Naive thymus-derived CD8-positive, alpha-beta T cell (primary cell): ENCODE measurements around the gene MAML2. TPM values are rescaled to one million over a fixed set of nuclear protein-coding genes. Genes with fewer than 3 reads are reported as not detected.
A peak's percentile ranks its signal among the peaks of the same experiment; 100 is the strongest.

Experiments
- ATAC-seq, 2 donors: fragments of 150-1000 bp; cut with Tn5 transposase in 1 of 2; sonication (Bioruptor Pico), chemical (Tn5 transposase) in 1 of 2; 1 replicate in 1 of 2; 2 replicates in 1 of 2; pipeline ENCODE4 v1.10.0; 2021; ENCODE audit warnings: mild to moderate bottlenecking in 2 of 2, moderate library complexity in 2 of 2
- POLR2A ChIA-PET: fragments of 350-600 bp; sonication (Branson Sonifier 250); formaldehyde crosslinking; loops from one replicate; lab custom pipeline; 2021; ENCODE audit warnings: antibody characterized with exemption; lab: Charles Lee
- DNase-seq, 10 donors: peaks; one replicate each; pipeline versions ENCODE4 v3.0.0 to v3.0.0-alpha.2; 2020 to 2022
- H3K27ac Mint-ChIP-seq, 10 donors: one replicate each; pipeline ENCODE4 v1.8.0; 2020 to 2022; ENCODE audit warnings: mild to moderate bottlenecking in 10 of 10, mixed read lengths in 10 of 10, moderate library complexity in 4 of 10, inconsistent platforms in 1 of 10
- H3K27me3 Mint-ChIP-seq, 5 donors: one replicate each; pipeline ENCODE4 v1.8.0; 2021 to 2022; ENCODE audit warnings: mixed read lengths in 5 of 5
- H3K36me3 Mint-ChIP-seq, 3 donors: one replicate each; pipeline ENCODE4 v1.8.0; 2020 to 2022; ENCODE audit warnings: mixed read lengths in 3 of 3, mild to moderate bottlenecking in 2 of 3, inconsistent platforms in 1 of 3
- H3K4me1 Mint-ChIP-seq, 4 donors: one replicate each; pipeline ENCODE4 v1.8.0; 2021 to 2022; ENCODE audit warnings: mixed read lengths in 4 of 4
- H3K4me3 Mint-ChIP-seq, 10 donors: one replicate each; pipeline ENCODE4 v1.8.0; 2020 to 2022; ENCODE audit warnings: mild to moderate bottlenecking in 10 of 10, mixed read lengths in 10 of 10, moderate library complexity in 6 of 10, inconsistent platforms in 1 of 10
- H3K9me3 Mint-ChIP-seq, 9 donors: one replicate each; pipeline ENCODE4 v1.8.0; 2020 to 2022; ENCODE audit warnings: mixed read lengths in 9 of 9, mild to moderate bottlenecking in 3 of 9, inconsistent platforms in 1 of 9, moderate library complexity in 1 of 9
- polyA plus RNA-seq, 3 donors: library from polyadenylated mRNA; unstranded; fragments of 300-500 nt; fragmentation: Illumina TruSeq; gene quantifications; one replicate each; pipeline ENCODE4 v1.2.3, GENCODE V29; 2021
- total RNA-seq, 8 experiments: library from RNA in 2 of 8; stranded (reverse) in 2 of 8; gene quantifications; one replicate each; pipeline ENCODE4 v1.2.3 and lab custom pipeline; 2021 to 2026

The MAML2 gene
- total and polyA plus RNA-seq, 5 experiments from 2014 or later = 6.6 to 68.5 (median 33.0) TPM

GRCh38 chr11:96337541-96338431, 5.2 kb downstream of the MAML2 start:
- DNase-seq = peak in 8 of 10 donors; percentile 17 to 50 (median 32)
- H3K27me3 Mint-ChIP-seq = no peaks in the 10 kb centered on the region
- H3K27ac Mint-ChIP-seq = peak overlapping the region in 9 of 10 donors; percentile 11 to 99 (median 96)
- H3K4me1 Mint-ChIP-seq = peaks cover 53 to 93% (median 77%) of the 10 kb centered on the region in 4 donors
- peak overlapping the region; percentile 91 to 99 (median 96) for H3K4me3 Mint-ChIP-seq
- peak; percentile 25 to 35 for ATAC-seq
- H3K36me3 Mint-ChIP-seq = peaks cover 10 to 50% (median 16%) of the 10 kb centered on the region in 3 donors
- POLR2A ChIA-PET = interaction anchor here (0.6 to 5.4 kb wide), 8 partner anchors 15 to 325 kb away, joined by 3 to 28 read pairs (median 4); no protein-coding TSS in a partner anchor
- H3K9me3 Mint-ChIP-seq = no peaks in the 10 kb centered on the region

- POLR2A ChIA-PET = interaction anchor here (0.9 to 1.1 kb wide), 3 partner anchors 75 to 177 kb away, joined by 3 to 4 read pairs (median 3); no protein-coding TSS in a partner anchor
- no peak for DNase-seq
- H3K9me3 Mint-ChIP-seq = no peaks in the 10 kb centered on the region
- peak overlapping the region in 6 of 10 donors; percentile 2 to 72 (median 48) for H3K27ac Mint-ChIP-seq
- no peak for ATAC-seq
- H3K36me3 Mint-ChIP-seq = peaks cover 4 to 63% (median 15%) of the 10 kb centered on the region in 3 donors
- no peaks in the 10 kb centered on the region for H3K27me3 Mint-ChIP-seq
- H3K4me3 Mint-ChIP-seq = peak overlapping the region; percentile 3 to 91 (median 58)
- peaks cover 59 to 98% (median 92%) of the 10 kb centered on the region in 4 donors for H3K4me1 Mint-ChIP-seq
Observed at GRCh38 chr11:96335388-96335787, 7.6 kb downstream of the MAML2 start.

GRCh38 chr11:96334219-96334618, 8.8 kb downstream of the MAML2 start:
- peaks cover 4 to 68% (median 17%) of the 10 kb centered on the region in 3 donors for H3K36me3 Mint-ChIP-seq
- H3K4me3 Mint-ChIP-seq = peak overlapping the region in 7 of 10 donors; percentile 8 to 45 (median 33)
- H3K27me3 Mint-ChIP-seq = no peaks in the 10 kb centered on the region
- DNase-seq (no peak), ATAC-seq (no peak)
- peaks cover 61 to 98% (median 95%) of the 10 kb centered on the region in 4 donors for H3K4me1 Mint-ChIP-seq
- no peaks in the 10 kb centered on the region for H3K9me3 Mint-ChIP-seq
- POLR2A ChIA-PET = no interaction called here
- H3K27ac Mint-ChIP-seq = peak overlapping the region in 4 of 10 donors; percentile 6 to 50 (median 28)

- POLR2A ChIA-PET = no interaction called here
Observed at GRCh38 chr11:96333191-96333719, 9.7 kb downstream of the MAML2 start.

GRCh38 chr11:96332126-96332771, 10.7 kb downstream of the MAML2 start:
- Mint-ChIP-seq H3K27me3 (no peaks in the 10 kb centered on the region), H3K4me1 (peaks cover 53 to 94% (median 89%) of the 10 kb centered on the region in 4 donors), H3K27ac (peak overlapping the region; percentile 3 to 84 (median 53)), H3K4me3 (peak overlapping the region; percentile 13 to 71 (median 42)), H3K36me3 (peaks cover 4 to 71% (median 18%) of the 10 kb centered on the region in 3 donors), H3K9me3 (no peaks in the 10 kb centered on the region)
- DNase-seq (no peak), ATAC-seq (no peak)
- POLR2A ChIA-PET = interaction anchor here (0.6 to 1.3 kb wide), 3 partner anchors 7 to 118 kb away, joined by 3 read pairs; no protein-coding TSS in a partner anchor

More at GRCh38 chr11:96333191-96333719, 9.7 kb downstream of the MAML2 start:
- Mint-ChIP-seq H3K36me3 (peaks cover 4 to 76% (median 18%) of the 10 kb centered on the region in 3 donors), H3K9me3 (no peaks in the 10 kb centered on the region), H3K4me1 (peaks cover 61 to 98% (median 96%) of the 10 kb centered on the region in 4 donors), H3K27me3 (no peaks in the 10 kb centered on the region), H3K27ac (peak overlapping the region in 7 of 10 donors; percentile 3 to 84 (median 66)), H3K4me3 (peak overlapping the region in 8 of 10 donors; percentile 4 to 69 (median 48))
- DNase-seq (no peak), ATAC-seq (no peak)

- H3K27ac Mint-ChIP-seq = peak overlapping the region in 9 of 10 donors; percentile 3 to 84 (median 42)
- peak overlapping the region in 9 of 10 donors; percentile 13 to 71 (median 44) for H3K4me3 Mint-ChIP-seq
- peaks cover 52 to 93% (median 88%) of the 10 kb centered on the region in 4 donors for H3K4me1 Mint-ChIP-seq
- DNase-seq (no peak), ATAC-seq (peak in 1 of 2 donors; percentile 19)
- no peaks in the 10 kb centered on the region for H3K27me3 Mint-ChIP-seq
- peaks cover 4 to 71% (median 18%) of the 10 kb centered on the region in 3 donors for H3K36me3 Mint-ChIP-seq
- POLR2A ChIA-PET = interaction anchor here (0.6 to 1.3 kb wide), 3 partner anchors 8 to 117 kb away, joined by 3 read pairs; no protein-coding TSS in a partner anchor
- H3K9me3 Mint-ChIP-seq = no peaks in the 10 kb centered on the region
Observed at GRCh38 chr11:96331699-96332116, 11.3 kb downstream of the MAML2 start.

GRCh38 chr11:96330511-96330859, 12.5 kb downstream of the MAML2 start:
- ATAC-seq (no peak), DNase-seq (no peak)
- peaks cover 4 to 72% (median 18%) of the 10 kb centered on the region in 3 donors for H3K36me3 Mint-ChIP-seq
- H3K27ac Mint-ChIP-seq = peak overlapping the region in 9 of 10 donors; percentile 14 to 83 (median 69)
- H3K27me3 Mint-ChIP-seq = no peaks in the 10 kb centered on the region
- no peaks in the 10 kb centered on the region for H3K9me3 Mint-ChIP-seq
- peak overlapping the region in 7 of 10 donors; percentile 11 to 70 (median 43) for H3K4me3 Mint-ChIP-seq
- POLR2A ChIA-PET = no interaction called here
- peaks cover 48 to 93% (median 85%) of the 10 kb centered on the region in 4 donors for H3K4me1 Mint-ChIP-seq

- H3K27ac Mint-ChIP-seq = peak overlapping the region in 8 of 10 donors; percentile 4 to 86 (median 64)
- no peaks in the 10 kb centered on the region for H3K9me3 Mint-ChIP-seq
- DNase-seq (no peak), ATAC-seq (no peak)
- H3K4me1 Mint-ChIP-seq = peaks cover 47 to 93% (median 85%) of the 10 kb centered on the region in 4 donors
- H3K4me3 Mint-ChIP-seq = peak overlapping the region in 7 of 10 donors; percentile 11 to 70 (median 43)
- no peaks in the 10 kb centered on the region for H3K27me3 Mint-ChIP-seq
- peaks cover 4 to 70% (median 16%) of the 10 kb centered on the region in 3 donors for H3K36me3 Mint-ChIP-seq
- POLR2A ChIA-PET = no interaction called here
Observed at GRCh38 chr11:96329855-96330510, 13.0 kb downstream of the MAML2 start.

GRCh38 chr11:96329419-96329818, 13.6 kb downstream of the MAML2 start:
- Mint-ChIP-seq H3K27me3 (no peaks in the 10 kb centered on the region), H3K36me3 (peaks cover 4 to 69% (median 13%) of the 10 kb centered on the region in 3 donors)
- POLR2A ChIA-PET = no interaction called here

GRCh38 chr11:96328395-96329010, 14.5 kb downstream of the MAML2 start:
- Mint-ChIP-seq H3K4me1 (peaks cover 40 to 93% (median 85%) of the 10 kb centered on the region in 4 donors), H3K27me3 (no peaks in the 10 kb centered on the region), H3K9me3 (no peaks in the 10 kb centered on the region), H3K36me3 (peaks cover 4 to 71% (median 16%) of the 10 kb centered on the region in 3 donors), H3K4me3 (peak overlapping the region in 7 of 10 donors; percentile 23 to 70 (median 42)), H3K27ac (peak overlapping the region in 8 of 10 donors; percentile 23 to 90 (median 56))
- ATAC-seq = no peak
- no peak for DNase-seq
- POLR2A ChIA-PET = interaction anchor here (0.7 to 1.3 kb wide), 2 partner anchors 13 to 314 kb away, joined by 3 read pairs; no protein-coding TSS in a partner anchor

More at GRCh38 chr11:96329419-96329818, 13.6 kb downstream of the MAML2 start:
- H3K4me3 Mint-ChIP-seq = peak overlapping the region in 6 of 10 donors; percentile 3 to 70 (median 47)
- no peak for DNase-seq
- H3K4me1 Mint-ChIP-seq = peaks cover 44 to 93% (median 85%) of the 10 kb centered on the region in 4 donors
- ATAC-seq = peak in 1 of 2 donors; percentile 37
- H3K27ac Mint-ChIP-seq = peak overlapping the region in 8 of 10 donors; percentile 14 to 90 (median 46)
- no peaks in the 10 kb centered on the region for H3K9me3 Mint-ChIP-seq

GRCh38 chr11:96326959-96327358, 16.0 kb downstream of the MAML2 start:
- no peak for ATAC-seq
- peak overlapping the region in 1 of 10 donors; percentile 30 for H3K4me3 Mint-ChIP-seq
- H3K27ac Mint-ChIP-seq = peak overlapping the region in 6 of 10 donors; percentile 2 to 77 (median 34)
- no peaks in the 10 kb centered on the region for H3K27me3 Mint-ChIP-seq
- peaks cover 4 to 71% (median 19%) of the 10 kb centered on the region in 3 donors for H3K36me3 Mint-ChIP-seq
- peaks cover 33 to 93% (median 83%) of the 10 kb centered on the region in 4 donors for H3K4me1 Mint-ChIP-seq
- no peak for DNase-seq
- POLR2A ChIA-PET = interaction anchor here (0.7 kb wide), 2 partner anchors 54 to 176 kb away, joined by 3 read pairs; no protein-coding TSS in a partner anchor
- H3K9me3 Mint-ChIP-seq = no peaks in the 10 kb centered on the region
